ENCODE measurements around the gene SKIDA1. TPM values are rescaled to one million over a fixed set of nuclear protein-coding genes. Genes with fewer than 3 reads are reported as not detected.

Gene SKIDA1
- total and polyA plus RNA-seq, 2 experiments from 2014 or later, result 1.5 to 3.5 TPM

- no peak for TF ChIP-seq REST (IDR thresholded peaks at IDR 0.05; ENCODE audit: unreplicated experiment)
- TF ChIP-seq ZNF114 (CRISPR knock-in tag; IDR thresholded peaks at IDR 0.05), result no peak
- peak; percentile 41; the same call in 1 of the 2 replicates for TF ChIP-seq ETS1 (IDR thresholded peaks at IDR 0.05)
- no peak for TF ChIP-seq EZH2 (IDR thresholded peaks at IDR 0.05; ENCODE audit: low read depth, unreplicated experiment)
- no peak for TF ChIP-seq JUNB (IDR thresholded peaks at IDR 0.05; ENCODE audit: unreplicated experiment)
These were observed 15.9 kb downstream of the SKIDA1 start (continued) for GRCh38 chr10:21509341-21510240.

GRCh38 chr10:21508706-21509331 is 16.7 kb downstream of the SKIDA1 start:
- H3K4me3 Mint-ChIP-seq, result peak overlapping the region; percentile 78
- H3K27me3 ChIP-seq (ENCODE audit: insufficient read depth), result peaks cover 52% of the 10 kb centered on the region
- no peak for TF ChIP-seq CREB1 (CRISPR knock-in tag; IDR thresholded peaks at IDR 0.05; ENCODE audit: low read depth)
- peak; percentile 8 for TF ChIP-seq EZH2 (IDR thresholded peaks at IDR 0.05; ENCODE audit: low read depth, unreplicated experiment)
- peak overlapping the region; percentile 97 for H3K27ac Mint-ChIP-seq
- H3K9me2 ChIP-seq (ENCODE audit: insufficient read depth), result no peaks in the 10 kb centered on the region
- H3K27me3 Mint-ChIP-seq (ENCODE audit: insufficient read depth, low read depth, poor library complexity), result peaks cover 31% of the 10 kb centered on the region
- no peaks in the 10 kb centered on the region; the same call in 1 of the 2 replicates for H3K79me2 ChIP-seq (replicated peaks; ENCODE audit: insufficient read depth)
- peaks cover 74% of the 10 kb centered on the region for H3K4me1 ChIP-seq (ENCODE audit: insufficient read depth)
- peak overlapping the region; percentile 64 for H3K4me3 ChIP-seq
- no peaks in the 10 kb centered on the region for H3K9me3 Mint-ChIP-seq
- DNase-seq (ENCODE audit: low spot score) (peak; percentile 62), ATAC-seq (peak; percentile 20)
- peaks cover 79% of the 10 kb centered on the region for H3K4me1 Mint-ChIP-seq
- H3K36me3 Mint-ChIP-seq (ENCODE audit: low read depth), result no peaks in the 10 kb centered on the region
- H3K27ac ChIP-seq (ENCODE audit: low read depth), result peak overlapping the region; percentile 35; the same call in 1 of the 2 replicates
- H3F3A ChIP-seq (replicated peaks; ENCODE audit: low read depth), result peaks cover 5% of the 10 kb centered on the region; the same call in 1 of the 2 replicates
- H3K36me3 ChIP-seq (ENCODE audit: insufficient read depth), result no peaks in the 10 kb centered on the region
- no peaks in the 10 kb centered on the region for H4K20me1 ChIP-seq (replicated peaks; ENCODE audit: insufficient read depth)
- H3K4me2 ChIP-seq, result peak overlapping the region; percentile 85
- 0 out of 2 replicates have a peak overlapping the region, but pooled peaks have one; percentile 12 for H2AFZ ChIP-seq
